NCI-H82 treated with DMSO at 0.1 percent for 48 hours (cell line): Measurements from ENCODE around the gene ARRB2.
A peak's percentile ranks its signal among the peaks of the same experiment; 100 is the strongest.
"Not testable (repeated sequence)": the region's sequence is repeated elsewhere in the genome, so short reads cannot be mapped to it uniquely, and the experiment has no call there.

ENCODE experiments used
- DNase-seq: peaks from one replicate; lab custom pipeline; 2025; ENCODE audit not compliant: unreplicated experiment; lab: John Stamatoyannopoulos, UW

ARRB2 gene

DNA sequence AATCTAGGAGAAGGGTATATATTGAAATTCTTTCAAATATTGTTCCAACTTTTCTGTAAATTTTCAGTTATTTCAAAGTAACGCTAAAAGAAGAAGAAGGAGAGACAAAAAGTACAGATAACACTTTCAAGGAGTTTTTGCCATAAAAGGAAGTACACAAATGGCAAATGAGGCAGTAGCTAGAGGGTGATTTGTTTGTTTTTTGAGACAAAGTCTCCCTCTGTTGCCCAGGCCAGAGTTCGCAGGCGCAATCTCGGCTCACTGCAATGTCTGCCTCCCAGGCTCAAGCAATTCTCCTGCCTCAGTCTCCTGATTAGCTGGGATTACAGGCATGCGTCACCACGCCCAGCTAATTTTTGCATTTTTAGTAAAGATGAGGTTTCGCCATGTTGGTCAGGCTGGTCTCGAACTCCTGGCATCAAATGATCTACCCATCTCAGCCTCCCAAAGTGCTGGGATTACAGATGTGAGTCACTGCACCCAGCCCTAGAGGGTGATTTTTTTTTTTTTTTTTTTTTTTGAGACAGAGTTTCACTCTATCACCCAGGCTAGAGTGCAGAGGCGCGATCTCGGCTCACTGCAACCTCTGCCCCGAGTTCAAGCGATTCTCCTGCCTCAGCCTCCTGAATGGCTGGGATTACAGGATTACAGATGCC is 10.9 kb upstream of the ARRB2 start:
- DNase-seq = not testable (repeated sequence)

DNA sequence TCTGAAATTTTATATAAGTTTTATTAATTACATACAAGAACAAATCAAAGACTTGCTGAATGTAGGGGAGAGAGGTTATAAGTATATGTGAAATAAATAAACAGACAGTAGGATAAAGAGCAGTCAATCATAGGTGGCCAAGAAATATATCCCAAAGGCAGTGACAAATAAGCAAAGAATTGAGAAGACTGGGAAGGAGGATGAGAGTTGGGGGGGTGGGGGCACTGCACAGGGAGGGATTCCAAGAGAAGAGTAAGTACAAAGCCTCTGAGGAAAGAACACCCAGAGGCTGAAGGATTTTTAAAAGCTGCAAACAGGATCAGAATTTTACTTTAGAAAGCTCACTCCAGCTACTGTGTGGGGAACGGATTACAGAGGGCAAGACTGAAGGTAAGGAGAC is 9.3 kb upstream of the ARRB2 start:
- no peak for DNase-seq

DNA sequence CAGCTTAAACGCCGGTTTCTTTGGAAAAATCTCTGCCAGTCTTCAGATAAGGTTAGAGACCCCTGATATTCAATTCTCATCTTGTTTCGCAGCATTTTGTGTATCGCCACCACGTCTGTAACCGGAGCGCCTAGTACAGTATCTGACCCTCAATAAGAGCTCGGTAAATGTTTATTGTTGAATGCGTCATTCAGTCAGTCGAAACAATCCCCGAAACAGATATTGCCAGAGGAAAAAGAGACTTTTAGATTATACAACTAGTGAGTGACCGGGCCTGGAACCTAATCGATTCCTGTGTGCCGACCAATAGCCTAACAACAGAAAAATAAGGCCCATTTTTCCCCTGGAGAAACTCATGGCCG is 7.1 kb upstream of the ARRB2 start:
- no peak for DNase-seq

DNA sequence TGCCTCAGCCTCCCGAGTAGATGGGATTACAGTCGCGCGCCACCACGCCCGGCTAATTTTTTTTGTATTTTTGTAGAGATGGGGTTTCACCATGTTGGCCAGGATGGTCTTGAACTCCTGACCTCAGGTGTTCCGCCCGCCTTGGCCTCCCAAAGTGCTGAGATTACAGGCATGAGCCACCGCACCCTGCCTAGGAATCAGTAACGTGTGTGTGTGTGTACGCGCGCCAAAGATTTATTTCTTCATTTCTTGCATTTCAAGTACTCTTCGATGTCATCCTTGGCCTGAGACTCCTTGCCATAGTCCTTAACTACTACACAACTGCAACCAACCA is 5.9 kb upstream of the ARRB2 start:
- DNase-seq = not testable (repeated sequence)

- DNase-seq = no peak
Observed at GRCh38 chr17:4704991-4705390, 5.4 kb upstream of the ARRB2 start.

GRCh38 chr17:4706121-4706520 is 4.3 kb upstream of the ARRB2 start:
- DNase-seq = no peak

- DNase-seq = no peak
Observed at GRCh38 chr17:4708436-4708835, 2.0 kb upstream of the ARRB2 start.

- no peak for DNase-seq
Observed at GRCh38 chr17:4710693-4711634, 532 bp downstream of the ARRB2 start.

DNA sequence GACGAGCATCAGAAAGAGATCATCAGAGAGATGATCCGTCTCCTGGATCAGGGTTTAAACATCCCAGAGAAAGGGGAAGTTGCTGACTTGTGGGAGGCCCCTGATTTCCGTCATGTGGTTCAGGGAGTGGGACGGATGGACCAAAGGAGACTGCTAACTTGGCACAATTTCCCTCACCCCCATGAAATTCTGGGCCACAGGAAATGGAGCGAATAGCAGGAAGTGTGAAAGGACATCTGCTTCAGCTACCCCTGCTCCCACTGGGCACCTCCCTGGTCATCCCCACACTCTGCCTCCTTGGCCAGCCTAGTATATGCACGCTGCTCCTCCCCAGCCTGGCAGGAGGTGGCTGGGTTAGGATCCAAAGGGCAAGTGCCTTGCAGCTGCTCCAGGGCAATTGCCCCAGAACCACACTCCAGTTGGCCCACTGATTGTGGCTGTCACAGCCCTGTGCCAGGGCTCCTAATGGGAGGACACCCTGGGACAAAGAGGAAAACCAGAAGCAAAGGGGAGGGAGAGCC is 1.3 kb downstream of the ARRB2 start:
- no peak for DNase-seq

DNA sequence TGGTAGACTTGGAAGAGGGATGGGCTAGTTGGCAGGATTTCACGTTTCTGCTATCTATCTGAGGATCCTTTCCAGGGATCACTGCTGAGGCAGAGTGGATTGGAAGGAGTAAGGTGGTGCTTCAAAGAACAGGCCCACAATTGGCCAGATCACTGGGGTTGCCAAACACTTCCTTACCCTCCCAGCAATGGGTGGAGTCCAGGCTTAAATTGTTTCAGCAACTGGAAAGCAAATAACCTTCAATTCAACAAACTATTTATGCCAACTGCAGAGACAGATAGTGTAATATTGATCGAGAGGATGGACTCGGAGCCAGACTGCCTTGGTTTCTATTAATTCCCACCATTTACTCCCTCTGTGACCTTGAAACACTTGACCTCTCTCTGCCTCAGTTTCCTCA is 2.1 kb downstream of the ARRB2 start:
- DNase-seq = no peak

- not testable (repeated sequence) for DNase-seq
Observed at GRCh38 chr17:4714340-4715062, 4.1 kb downstream of the ARRB2 start.

GRCh38 chr17:4715063-4715744 is 4.8 kb downstream of the ARRB2 start:
- DNase-seq = no peak

- no peak for DNase-seq
Observed at GRCh38 chr17:4716081-4716480, 5.6 kb downstream of the ARRB2 start.

GRCh38 chr17:4717791-4718190 is 7.4 kb downstream of the ARRB2 start:
- DNase-seq = no peak

- DNase-seq = no peak
Observed at GRCh38 chr17:4718276-4718675, 7.8 kb downstream of the ARRB2 start.

DNA sequence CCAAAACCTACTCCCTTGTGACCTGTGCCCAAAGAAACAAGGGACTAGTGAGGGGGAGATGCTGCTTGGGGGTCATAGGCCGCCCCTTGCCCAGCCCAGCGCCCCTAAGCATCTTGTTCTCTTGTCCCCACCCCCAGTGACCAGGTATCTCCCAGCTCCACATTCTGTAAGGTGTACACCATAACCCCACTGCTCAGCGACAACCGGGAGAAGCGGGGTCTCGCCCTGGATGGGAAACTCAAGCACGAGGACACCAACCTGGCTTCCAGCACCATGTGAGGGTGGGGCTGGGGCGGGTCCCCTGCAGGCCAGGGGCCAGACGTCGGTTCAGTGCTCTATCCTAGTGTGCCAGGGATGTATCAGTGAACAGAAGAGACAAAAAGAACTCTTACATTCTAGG is 8.7 kb downstream of the ARRB2 start:
- DNase-seq = no peak

GRCh38 chr17:4719684-4720221 is 9.3 kb downstream of the ARRB2 start:
- peak; percentile 81 for DNase-seq

GRCh38 chr17:4720787-4721186 is 10.4 kb downstream of the ARRB2 start:
- DNase-seq = no peak

DNA sequence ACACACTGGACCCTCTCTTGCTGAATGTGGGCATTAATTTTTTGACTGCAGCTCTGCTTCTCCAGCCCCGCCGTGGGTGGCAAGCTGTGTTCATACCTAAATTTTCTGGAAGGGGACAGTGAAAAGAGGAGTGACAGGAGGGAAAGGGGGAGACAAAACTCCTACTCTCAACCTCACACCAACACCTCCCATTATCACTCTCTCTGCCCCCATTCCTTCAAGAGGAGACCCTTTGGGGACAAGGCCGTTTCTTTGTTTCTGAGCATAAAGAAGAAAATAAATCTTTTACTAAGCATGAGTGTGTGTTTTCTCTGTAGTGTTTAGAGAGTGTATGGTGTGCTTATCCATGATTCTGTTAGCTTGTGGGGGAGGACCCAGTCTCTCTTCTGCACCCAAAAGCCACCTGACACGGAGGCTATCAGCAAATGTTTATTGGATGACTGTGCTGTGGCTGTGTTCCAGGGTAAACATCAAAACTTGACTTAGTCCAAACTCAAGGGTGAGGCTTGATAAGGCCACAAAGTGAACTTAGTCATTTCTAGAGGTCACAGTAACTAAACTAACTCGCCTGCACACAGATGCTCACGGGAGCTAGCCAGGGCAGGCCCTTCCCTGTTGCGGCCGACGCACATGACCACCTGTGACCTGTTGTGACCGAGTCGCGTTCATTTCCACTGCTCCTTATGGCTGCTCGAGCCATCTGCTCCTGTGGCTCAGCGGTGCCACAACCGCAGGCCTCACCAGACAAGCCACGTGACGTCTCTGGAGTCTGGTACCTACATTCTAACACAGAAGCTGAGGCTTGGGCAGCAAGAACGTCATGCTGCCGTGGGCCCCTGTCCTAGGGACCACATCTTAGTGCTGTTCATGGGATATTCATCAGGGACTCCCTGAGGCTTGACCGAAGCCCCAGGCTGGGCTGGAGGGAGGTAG is 11.0 kb downstream of the ARRB2 start:
- peak; percentile 86 for DNase-seq
